A673 (cell line): ENCODE measurements around the gene PALLD.

ENCODE experiments used
- EZH2 ChIP-seq: fragments of 200-600 bp; sonication (generic); IDR thresholded peaks from 2 replicates; pipeline ENCODE4 v1.6.1; 2017; ENCODE audit warnings: borderline replicate concordance, low read depth, mild to moderate bottlenecking, mixed read lengths, antibody characterized with exemption, low read length; ENCODE audit not compliant: poor library complexity, severe bottlenecking
- TF ChIP-seq, protein P1 (sequence below): fragments of 300-800, 200-600 bp; sonication (generic); conservative IDR thresholded peaks from 2 replicates; pipeline ENCODE4 v1.5.1; 2017; ENCODE audit warnings: low read depth, mild to moderate bottlenecking, antibody characterized with exemption, low read length, moderate library complexity, mixed read lengths

DNA sequence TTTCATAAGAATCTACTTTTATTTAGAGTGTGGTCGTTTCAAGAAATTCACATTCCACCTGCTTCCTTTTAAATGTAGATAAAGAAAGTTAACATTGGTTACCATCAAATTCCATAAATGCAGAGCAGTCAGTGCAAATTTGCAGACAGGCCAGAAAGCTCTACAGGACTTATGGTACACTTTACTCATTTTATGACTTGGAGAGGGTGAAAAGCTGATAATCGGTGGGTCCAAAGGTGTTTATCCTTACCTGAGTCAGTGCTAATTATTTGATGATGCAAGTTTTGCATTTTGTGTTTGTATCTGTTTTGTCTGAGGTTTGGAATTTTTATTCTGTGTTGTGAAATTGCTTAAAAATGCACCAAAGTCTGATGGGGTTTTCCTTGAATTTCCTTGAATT, 193.3 kb downstream of the PALLD start:
- TF ChIP-seq, protein P1, sequence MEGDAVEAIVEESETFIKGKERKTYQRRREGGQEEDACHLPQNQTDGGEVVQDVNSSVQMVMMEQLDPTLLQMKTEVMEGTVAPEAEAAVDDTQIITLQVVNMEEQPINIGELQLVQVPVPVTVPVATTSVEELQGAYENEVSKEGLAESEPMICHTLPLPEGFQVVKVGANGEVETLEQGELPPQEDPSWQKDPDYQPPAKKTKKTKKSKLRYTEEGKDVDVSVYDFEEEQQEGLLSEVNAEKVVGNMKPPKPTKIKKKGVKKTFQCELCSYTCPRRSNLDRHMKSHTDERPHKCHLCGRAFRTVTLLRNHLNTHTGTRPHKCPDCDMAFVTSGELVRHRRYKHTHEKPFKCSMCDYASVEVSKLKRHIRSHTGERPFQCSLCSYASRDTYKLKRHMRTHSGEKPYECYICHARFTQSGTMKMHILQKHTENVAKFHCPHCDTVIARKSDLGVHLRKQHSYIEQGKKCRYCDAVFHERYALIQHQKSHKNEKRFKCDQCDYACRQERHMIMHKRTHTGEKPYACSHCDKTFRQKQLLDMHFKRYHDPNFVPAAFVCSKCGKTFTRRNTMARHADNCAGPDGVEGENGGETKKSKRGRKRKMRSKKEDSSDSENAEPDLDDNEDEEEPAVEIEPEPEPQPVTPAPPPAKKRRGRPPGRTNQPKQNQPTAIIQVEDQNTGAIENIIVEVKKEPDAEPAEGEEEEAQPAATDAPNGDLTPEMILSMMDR = no peak
- no peak for TF ChIP-seq EZH2
